GM19238 (cell line): Measurements from ENCODE around the gene MPL.

ENCODE experiments used
- DNase-seq: peaks from one replicate; pipeline ENCODE4 v3.0.0; 2011; ENCODE audit warnings: low spot score; ENCODE audit not compliant: insufficient read length

The MPL gene

GRCh38 chr1:43322506-43322905 lies 15.1 kb upstream of the MPL start:
- DNase-seq: no peak

DNA sequence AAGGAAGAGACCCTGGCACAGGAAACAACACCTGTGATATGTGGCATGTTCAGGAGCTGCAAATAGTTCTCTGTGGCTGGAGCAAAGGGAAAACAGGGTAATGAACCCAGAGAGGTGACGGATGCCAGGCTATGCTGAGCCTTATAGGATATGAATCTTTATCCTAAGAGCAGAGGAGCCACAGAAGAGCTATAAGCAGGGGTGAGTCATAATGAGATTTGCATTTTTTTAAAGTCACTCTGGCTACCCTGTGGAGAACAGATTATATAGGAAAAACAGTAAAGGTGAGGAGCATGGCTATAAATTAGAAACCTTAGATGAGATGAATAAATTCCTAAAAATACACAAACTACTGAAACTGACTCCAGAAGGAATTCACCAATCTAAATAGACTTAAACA lies 12.8 kb upstream of the MPL start:
- DNase-seq: no peak

GRCh38 chr1:43325381-43325780 lies 12.2 kb upstream of the MPL start:
- DNase-seq: no peak

DNA sequence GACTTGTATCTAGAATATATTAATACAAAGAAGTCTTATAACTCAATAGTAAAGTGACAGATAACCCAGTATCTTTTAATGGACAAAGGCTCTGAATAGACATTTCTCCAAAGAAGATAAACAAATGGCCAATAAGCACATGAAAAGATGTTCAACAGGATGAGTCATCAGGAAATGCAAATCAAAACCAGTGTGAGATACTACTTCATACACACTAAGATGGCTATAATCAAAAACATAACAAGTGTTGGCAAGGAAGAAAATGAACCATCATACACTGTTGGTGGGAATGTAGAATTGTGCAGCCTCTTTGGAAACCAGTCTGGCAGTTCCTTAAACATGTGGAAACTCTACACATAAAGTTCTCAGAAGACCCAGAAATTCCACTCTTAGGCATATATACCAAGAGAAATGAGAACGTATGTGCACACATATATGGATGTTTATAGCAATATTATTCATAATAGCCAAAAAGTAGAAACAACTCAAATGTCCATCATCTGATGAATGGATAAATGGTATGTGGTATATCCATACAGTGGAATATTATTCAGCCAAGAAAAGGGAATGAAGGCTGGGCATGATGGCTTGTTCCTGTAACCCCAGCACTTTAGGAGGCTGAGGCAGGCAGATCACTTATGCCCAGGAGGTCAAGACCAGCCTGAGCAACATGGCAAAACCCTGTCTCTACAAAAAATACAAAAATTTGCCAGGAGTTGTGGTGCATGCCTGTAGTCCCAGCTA lies 9.9 kb upstream of the MPL start:
- no peak for DNase-seq

- no peak for DNase-seq
Measured at GRCh38 chr1:43329995-43330751, 7.4 kb upstream of the MPL start.

- DNase-seq: no peak
Measured at GRCh38 chr1:43331688-43332087, 5.9 kb upstream of the MPL start.

DNA sequence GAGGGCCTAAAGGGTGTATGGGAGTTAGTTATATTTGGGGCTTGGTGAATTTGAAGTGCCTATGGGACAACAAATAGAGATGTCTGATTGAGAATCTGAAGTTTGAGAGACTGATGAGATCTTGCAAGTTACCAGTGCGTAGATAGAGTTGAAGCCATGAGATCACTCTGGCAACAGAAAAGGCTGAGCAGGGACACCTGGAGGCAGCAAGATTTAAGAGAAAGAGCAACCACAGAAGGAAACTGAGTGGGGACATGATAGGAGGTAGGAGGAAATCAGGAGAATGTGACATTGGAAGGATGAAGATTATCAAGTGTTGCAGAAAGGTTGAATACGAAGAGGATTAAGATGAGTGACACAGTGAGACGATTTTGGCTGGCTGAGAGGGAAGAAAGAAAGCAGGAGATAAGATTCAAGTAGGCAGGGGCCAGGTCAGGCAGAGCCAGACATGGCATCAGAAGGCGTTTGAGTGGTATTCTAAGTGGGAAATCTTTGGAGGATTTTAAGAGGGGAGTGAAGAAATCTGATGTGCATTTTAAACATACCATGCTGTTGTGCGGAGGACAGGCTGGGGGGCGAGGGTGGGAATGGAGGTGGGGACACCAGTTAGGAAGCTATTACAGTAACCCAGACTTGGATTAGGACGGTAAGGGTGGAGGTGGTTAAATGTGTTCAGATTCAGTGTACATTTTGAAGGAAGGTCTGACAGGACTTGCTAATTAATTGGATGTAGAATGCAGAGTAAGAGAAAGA lies 3.0 kb upstream of the MPL start:
- DNase-seq: no peak

DNA sequence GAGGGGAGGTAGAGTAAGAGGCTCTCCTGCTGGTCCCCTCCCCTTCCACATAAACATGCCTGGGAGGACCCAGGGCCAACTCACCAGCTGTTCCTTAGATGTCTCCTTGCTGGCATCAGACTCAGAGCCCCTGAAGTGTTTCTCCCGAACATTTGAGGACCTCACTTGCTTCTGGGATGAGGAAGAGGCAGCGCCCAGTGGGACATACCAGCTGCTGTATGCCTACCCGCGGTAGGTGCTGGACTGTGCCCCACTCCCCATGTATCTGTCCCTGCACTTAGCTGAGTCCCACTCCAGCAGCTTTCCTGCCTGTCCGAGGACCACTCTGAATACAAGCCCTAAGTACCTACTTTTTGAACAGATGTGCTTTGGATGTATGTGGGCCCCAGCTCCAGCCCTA lies 383 bp downstream of the MPL start:
- no peak for DNase-seq

- DNase-seq: no peak
Measured at GRCh38 chr1:43339584-43340232, 2.1 kb downstream of the MPL start.

GRCh38 chr1:43340559-43340958 lies 2.9 kb downstream of the MPL start:
- DNase-seq: no peak

- DNase-seq: no peak
Measured at GRCh38 chr1:43344267-43344850, 6.7 kb downstream of the MPL start.

DNA sequence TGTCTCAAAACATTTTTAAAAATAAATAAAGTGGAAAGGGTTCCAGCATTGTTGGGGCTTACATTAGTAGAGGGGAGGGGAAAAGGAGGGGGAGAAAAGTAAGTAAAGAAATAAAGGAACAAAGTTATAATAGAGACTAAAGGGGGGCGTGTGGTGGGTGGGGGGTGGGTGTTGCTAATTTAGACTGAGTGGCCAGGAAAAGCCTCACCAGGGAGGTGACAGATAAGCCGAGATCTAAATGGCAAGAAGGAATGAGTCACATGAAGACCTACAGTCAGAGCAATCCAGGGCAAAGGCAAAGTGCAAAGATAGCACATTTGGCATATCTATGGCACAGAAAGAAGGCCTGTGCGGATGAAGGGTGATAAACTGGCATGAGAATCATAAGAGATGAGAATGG lies 7.5 kb downstream of the MPL start:
- DNase-seq: no peak

- DNase-seq: no peak
Measured at GRCh38 chr1:43346636-43347035, 9.0 kb downstream of the MPL start.

- no peak for DNase-seq
Measured at GRCh38 chr1:43348343-43348808, 10.8 kb downstream of the MPL start.

DNA sequence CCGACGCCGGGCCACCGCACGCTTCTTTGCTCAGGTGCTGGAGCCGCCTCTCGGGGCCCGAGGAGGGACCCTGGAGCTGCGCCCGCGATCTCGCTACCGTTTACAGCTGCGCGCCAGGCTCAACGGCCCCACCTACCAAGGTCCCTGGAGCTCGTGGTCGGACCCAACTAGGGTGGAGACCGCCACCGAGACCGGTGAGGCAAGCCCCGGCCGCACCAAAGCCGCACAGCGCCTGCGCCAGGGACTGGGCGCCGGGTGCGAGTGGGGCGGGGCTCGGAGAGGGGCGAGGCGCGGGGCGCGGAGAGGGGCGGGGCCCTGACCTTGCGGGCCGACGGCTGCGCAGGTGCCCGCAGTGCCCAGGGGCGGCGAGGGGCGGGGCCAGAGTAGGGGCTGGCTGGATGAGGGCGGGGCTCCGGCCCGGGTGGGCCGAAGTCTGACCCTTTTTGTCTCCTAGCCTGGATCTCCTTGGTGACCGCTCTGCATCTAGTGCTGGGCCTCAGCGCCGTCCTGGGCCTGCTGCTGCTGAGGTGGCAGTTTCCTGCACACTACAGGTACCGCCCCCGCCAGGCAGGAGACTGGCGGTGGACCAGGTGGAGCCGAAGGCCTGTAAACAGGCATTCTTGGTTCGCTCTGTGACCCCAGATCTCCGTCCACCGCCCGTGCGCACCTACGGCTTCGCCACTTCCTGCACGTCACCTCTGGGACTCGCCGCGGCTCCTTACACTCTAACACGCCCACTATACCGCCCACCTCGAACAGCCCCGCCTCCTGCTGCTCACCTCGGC lies 11.4 kb downstream of the MPL start:
- peak; percentile 35 for DNase-seq

DNA sequence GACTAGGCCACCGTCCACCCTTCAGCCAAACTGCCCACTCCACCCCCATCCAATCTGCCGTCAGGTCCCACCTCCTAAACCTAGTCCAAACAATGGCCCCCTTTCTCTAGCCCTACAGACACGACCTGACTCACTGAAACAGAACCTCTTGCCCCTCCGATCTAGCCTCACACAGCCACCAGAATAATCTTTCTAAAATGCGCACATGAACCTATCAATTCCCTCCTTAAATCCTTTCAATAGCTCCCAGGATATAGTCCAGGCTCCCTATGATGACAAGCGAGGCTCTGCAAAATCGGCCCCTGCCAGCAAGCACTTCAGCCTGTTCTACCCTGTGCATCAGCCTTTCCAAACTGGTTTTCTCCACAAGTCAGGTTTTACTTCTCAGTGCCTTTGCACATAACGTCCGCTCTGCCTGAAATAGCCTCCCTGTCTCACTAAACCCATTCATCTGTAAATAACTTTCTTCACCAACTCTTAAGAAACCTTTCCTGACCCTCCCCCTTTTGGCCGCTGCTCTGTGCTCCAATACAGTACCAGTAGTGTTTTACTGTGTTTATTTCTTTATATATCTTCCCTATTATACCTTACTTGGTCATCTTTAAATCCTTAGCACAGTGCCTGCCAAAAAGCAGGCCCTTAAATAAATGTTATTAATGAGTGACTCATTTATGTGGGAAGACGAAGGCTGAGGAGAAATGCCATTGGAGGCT lies 12.1 kb downstream of the MPL start:
- DNase-seq: no peak

DNA sequence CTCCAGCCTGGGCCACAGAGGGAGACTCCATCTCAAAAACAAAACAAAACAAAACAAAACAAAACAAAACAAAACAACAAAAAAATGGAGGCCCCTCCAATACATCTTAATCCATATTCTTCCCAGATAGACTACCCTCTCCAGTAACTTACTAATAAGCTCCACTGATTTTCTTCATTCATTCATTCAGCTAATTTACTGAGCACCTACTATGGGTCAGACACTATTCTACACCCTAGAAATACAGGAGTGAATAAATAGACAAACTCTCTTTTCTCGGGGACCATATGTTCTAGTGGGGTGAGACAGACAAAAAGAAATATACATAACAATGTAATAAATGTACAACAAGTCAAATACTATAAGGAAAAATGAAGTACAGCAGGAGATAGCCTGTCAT lies 13.4 kb downstream of the MPL start:
- no peak for DNase-seq

- DNase-seq: no peak
Measured at GRCh38 chr1:43351421-43352350, 14.1 kb downstream of the MPL start.

GRCh38 chr1:43352351-43352705 lies 14.7 kb downstream of the MPL start:
- no peak for DNase-seq
